ENCODE measurements around the gene RAB40C. TPM values are rescaled to one million over a fixed set of nuclear protein-coding genes. Genes with fewer than 3 reads are reported as not detected.
A peak's percentile ranks its signal among the peaks of the same experiment; 100 is the strongest.

The RAB40C gene
- total RNA-seq, 1 experiment from 2014 or later: 22.5 TPM

DNA sequence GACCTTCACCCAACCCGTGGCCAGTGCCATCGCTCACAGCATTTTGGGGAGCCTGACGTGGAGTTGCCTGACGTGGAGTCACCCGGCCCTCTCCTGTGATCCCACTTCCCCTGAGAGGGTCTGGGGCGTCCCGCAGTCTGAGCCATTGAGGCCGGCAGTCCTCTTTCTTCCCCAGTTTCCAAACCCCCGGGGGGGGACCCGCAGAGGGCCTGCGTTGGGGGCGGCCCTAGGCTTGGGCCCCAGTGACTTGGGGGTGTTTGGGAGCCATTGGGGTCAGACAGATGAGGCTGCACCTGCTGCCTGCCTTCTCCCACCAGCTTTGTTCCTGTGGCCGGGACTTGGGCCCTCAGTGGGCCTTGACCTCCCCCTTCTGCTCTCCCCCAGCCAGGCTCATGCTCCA is 79.8 kb downstream of the RAB40C start:
- no peaks in the 10 kb centered on the region for H3K9me3 Mint-ChIP-seq
- no peak overlapping the region for H3K27ac Mint-ChIP-seq
- DNase-seq (ENCODE audit: low spot score) (no peak), ATAC-seq (no peak)
- H3K27me3 Mint-ChIP-seq (ENCODE audit: low read depth): no peaks in the 10 kb centered on the region
- POLR2A ChIA-PET: no interaction called here
- peak overlapping the region; percentile 65 for H3K4me3 Mint-ChIP-seq
- TF ChIP-seq, protein P1, sequence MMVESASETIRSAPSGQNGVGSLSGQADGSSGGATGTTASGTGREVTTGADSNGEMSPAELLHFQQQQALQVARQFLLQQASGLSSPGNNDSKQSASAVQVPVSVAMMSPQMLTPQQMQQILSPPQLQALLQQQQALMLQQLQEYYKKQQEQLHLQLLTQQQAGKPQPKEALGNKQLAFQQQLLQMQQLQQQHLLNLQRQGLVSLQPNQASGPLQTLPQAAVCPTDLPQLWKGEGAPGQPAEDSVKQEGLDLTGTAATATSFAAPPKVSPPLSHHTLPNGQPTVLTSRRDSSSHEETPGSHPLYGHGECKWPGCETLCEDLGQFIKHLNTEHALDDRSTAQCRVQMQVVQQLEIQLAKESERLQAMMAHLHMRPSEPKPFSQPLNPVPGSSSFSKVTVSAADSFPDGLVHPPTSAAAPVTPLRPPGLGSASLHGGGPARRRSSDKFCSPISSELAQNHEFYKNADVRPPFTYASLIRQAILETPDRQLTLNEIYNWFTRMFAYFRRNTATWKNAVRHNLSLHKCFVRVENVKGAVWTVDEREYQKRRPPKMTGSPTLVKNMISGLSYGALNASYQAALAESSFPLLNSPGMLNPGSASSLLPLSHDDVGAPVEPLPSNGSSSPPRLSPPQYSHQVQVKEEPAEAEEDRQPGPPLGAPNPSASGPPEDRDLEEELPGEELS (CRISPR knock-in tag; IDR thresholded peaks at IDR 0.05): no peak
- TF ChIP-seq USF1 (CRISPR knock-in tag; IDR thresholded peaks at IDR 0.05): no peak
- H3K36me3 Mint-ChIP-seq: peaks cover 11% of the 10 kb centered on the region
- CTCF ChIA-PET: interaction anchor here (3.0 kb wide), 1 partner anchor 21 kb away, joined by 16 read pairs; the partner anchor contains the start of gene WDR90
- H3K4me1 Mint-ChIP-seq: peaks cover under 1% of the 10 kb centered on the region

GRCh38 chr16:670485-671352 is 80.9 kb downstream of the RAB40C start:
- peaks cover 7% of the 10 kb centered on the region for H3K4me1 Mint-ChIP-seq
- ATAC-seq (no peak), DNase-seq (ENCODE audit: low spot score) (no peak)
- TF ChIP-seq FOXJ3 (CRISPR knock-in tag; IDR thresholded peaks at IDR 0.05; ENCODE audit: borderline replicate concordance) (no peak), SOX15 (CRISPR knock-in tag; IDR thresholded peaks at IDR 0.05) (no peak), CREM (CRISPR knock-in tag; IDR thresholded peaks at IDR 0.05) (no peak)
- TF ChIP-seq, protein P2, sequence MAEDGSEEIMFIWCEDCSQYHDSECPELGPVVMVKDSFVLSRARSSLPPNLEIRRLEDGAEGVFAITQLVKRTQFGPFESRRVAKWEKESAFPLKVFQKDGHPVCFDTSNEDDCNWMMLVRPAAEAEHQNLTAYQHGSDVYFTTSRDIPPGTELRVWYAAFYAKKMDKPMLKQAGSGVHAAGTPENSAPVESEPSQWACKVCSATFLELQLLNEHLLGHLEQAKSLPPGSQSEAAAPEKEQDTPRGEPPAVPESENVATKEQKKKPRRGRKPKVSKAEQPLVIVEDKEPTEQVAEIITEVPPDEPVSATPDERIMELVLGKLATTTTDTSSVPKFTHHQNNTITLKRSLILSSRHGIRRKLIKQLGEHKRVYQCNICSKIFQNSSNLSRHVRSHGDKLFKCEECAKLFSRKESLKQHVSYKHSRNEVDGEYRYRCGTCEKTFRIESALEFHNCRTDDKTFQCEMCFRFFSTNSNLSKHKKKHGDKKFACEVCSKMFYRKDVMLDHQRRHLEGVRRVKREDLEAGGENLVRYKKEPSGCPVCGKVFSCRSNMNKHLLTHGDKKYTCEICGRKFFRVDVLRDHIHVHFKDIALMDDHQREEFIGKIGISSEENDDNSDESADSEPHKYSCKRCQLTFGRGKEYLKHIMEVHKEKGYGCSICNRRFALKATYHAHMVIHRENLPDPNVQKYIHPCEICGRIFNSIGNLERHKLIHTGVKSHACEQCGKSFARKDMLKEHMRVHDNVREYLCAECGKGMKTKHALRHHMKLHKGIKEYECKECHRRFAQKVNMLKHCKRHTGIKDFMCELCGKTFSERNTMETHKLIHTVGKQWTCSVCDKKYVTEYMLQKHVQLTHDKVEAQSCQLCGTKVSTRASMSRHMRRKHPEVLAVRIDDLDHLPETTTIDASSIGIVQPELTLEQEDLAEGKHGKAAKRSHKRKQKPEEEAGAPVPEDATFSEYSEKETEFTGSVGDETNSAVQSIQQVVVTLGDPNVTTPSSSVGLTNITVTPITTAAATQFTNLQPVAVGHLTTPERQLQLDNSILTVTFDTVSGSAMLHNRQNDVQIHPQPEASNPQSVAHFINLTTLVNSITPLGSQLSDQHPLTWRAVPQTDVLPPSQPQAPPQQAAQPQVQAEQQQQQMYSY (CRISPR knock-in tag; IDR thresholded peaks at IDR 0.05): 0 out of 2 replicates have a peak, but pooled peaks have one; percentile 15
- no peak overlapping the region for H3K4me3 Mint-ChIP-seq
- no peaks in the 10 kb centered on the region for H3K27me3 Mint-ChIP-seq (ENCODE audit: low read depth)
- POLR2A ChIA-PET: no interaction called here
- H3K36me3 Mint-ChIP-seq: peaks cover 11% of the 10 kb centered on the region
- CTCF ChIA-PET: interaction anchor here (1.4 kb wide), 1 partner anchor 22 kb away, joined by 3 read pairs; no protein-coding TSS in a partner anchor
- H3K27ac Mint-ChIP-seq: no peak overlapping the region
- H3K9me3 Mint-ChIP-seq: no peaks in the 10 kb centered on the region

GRCh38 chr16:671353-672131 is 81.7 kb downstream of the RAB40C start:
- H3K4me3 Mint-ChIP-seq: no peak overlapping the region
- no peak for TF ChIP-seq SOX15 (CRISPR knock-in tag; IDR thresholded peaks at IDR 0.05)
- H3K4me1 Mint-ChIP-seq: peaks cover 7% of the 10 kb centered on the region
- ATAC-seq (no peak), DNase-seq (ENCODE audit: low spot score) (no peak)
- CTCF ChIA-PET: interaction anchor here (0.7 to 1.4 kb wide), 2 partner anchors 11 to 23 kb away, joined by 3 to 4 read pairs; no protein-coding TSS in a partner anchor
- no peak overlapping the region for H3K27ac Mint-ChIP-seq
- POLR2A ChIA-PET: no interaction called here
- no peaks in the 10 kb centered on the region for H3K9me3 Mint-ChIP-seq
- peaks cover 11% of the 10 kb centered on the region for H3K36me3 Mint-ChIP-seq
- no peaks in the 10 kb centered on the region for H3K27me3 Mint-ChIP-seq (ENCODE audit: low read depth)

DNA sequence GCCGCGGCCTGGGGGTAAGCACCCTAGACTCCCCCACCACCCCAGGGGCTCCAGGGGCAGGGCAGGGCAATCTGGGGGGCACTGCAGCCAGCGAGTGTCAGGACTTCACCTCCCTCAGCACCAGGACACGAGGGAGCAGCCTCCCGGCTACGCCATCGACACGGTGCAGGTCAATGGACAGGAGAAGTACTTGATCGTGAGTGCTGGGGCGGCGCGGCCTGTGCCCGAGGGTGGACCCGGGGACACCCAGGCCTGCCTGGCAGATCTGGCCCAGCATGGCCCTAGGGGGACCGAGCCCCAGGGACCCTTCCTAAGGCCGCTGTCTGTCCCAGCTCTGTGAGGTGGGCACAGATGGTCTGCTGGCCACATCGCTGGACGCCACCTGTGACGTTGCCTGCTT is 82.5 kb downstream of the RAB40C start:
- DNase-seq (ENCODE audit: low spot score) (no peak), ATAC-seq (no peak)
- no peaks in the 10 kb centered on the region for H3K27me3 Mint-ChIP-seq (ENCODE audit: low read depth)
- H3K9me3 Mint-ChIP-seq: no peaks in the 10 kb centered on the region
- no peak overlapping the region for H3K27ac Mint-ChIP-seq
- peaks cover 12% of the 10 kb centered on the region for H3K4me1 Mint-ChIP-seq
- CTCF ChIA-PET: interaction anchor here (0.7 kb wide), 1 partner anchor 12 kb away, joined by 4 read pairs; no protein-coding TSS in a partner anchor
- no peak overlapping the region for H3K4me3 Mint-ChIP-seq
- peaks cover 11% of the 10 kb centered on the region for H3K36me3 Mint-ChIP-seq
- POLR2A ChIA-PET: no interaction called here
- TF ChIP-seq ZNF281 (CRISPR knock-in tag; IDR thresholded peaks at IDR 0.05) (no peak), CREB1 (CRISPR knock-in tag; IDR thresholded peaks at IDR 0.05) (no peak)
- TF ChIP-seq, protein P3, sequence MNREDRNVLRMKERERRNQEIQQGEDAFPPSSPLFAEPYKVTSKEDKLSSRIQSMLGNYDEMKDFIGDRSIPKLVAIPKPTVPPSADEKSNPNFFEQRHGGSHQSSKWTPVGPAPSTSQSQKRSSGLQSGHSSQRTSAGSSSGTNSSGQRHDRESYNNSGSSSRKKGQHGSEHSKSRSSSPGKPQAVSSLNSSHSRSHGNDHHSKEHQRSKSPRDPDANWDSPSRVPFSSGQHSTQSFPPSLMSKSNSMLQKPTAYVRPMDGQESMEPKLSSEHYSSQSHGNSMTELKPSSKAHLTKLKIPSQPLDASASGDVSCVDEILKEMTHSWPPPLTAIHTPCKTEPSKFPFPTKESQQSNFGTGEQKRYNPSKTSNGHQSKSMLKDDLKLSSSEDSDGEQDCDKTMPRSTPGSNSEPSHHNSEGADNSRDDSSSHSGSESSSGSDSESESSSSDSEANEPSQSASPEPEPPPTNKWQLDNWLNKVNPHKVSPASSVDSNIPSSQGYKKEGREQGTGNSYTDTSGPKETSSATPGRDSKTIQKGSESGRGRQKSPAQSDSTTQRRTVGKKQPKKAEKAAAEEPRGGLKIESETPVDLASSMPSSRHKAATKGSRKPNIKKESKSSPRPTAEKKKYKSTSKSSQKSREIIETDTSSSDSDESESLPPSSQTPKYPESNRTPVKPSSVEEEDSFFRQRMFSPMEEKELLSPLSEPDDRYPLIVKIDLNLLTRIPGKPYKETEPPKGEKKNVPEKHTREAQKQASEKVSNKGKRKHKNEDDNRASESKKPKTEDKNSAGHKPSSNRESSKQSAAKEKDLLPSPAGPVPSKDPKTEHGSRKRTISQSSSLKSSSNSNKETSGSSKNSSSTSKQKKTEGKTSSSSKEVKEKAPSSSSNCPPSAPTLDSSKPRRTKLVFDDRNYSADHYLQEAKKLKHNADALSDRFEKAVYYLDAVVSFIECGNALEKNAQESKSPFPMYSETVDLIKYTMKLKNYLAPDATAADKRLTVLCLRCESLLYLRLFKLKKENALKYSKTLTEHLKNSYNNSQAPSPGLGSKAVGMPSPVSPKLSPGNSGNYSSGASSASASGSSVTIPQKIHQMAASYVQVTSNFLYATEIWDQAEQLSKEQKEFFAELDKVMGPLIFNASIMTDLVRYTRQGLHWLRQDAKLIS (CRISPR knock-in tag; IDR thresholded peaks at IDR 0.05; ENCODE audit: borderline replicate concordance): no peak

Measured in WTC11 (cell line).